ENCODE data around the gene UGT3A1.

- TF ChIP-seq POLR2A (IDR thresholded peaks at IDR 0.05; ENCODE audit: extremely low read depth, insufficient read length) = no peak
- TF ChIP-seq CTCF (IDR thresholded peaks at IDR 0.05; ENCODE audit: low read depth, low read length) = no peak
These were observed 35.7 kb upstream of the UGT3A1 start for GRCh38 chr5:36026706-36027465.

Data from NB4 (cell line).